ENCODE results near the gene MRPL18.

MRPL18 gene

DNA sequence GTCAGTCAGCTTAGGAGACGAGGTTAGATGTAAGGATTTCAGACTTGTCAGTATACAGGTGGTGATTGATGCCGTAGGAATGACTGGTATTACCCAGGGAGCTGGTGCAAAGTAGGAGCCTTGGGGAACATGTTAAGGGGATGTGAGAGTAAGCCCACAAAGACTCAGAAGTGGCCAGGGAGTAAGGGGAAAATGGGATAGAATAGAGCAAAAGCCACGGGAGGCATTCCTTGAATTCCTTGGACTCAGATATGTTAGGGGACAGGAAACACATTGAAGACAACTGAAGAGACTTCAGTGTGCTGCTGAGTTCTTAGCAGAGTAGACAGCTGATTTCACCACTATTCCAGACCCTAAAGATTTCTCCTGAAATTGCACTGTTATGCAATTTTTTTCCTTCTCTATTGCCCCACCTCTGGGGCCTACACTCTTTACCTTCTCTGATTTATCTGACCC is 29.6 kb upstream of the MRPL18 start:
- Histone ChIP-seq H4K12ac (ENCODE audit: low read depth, low read length) (no peak overlapping the region), H3K79me1 (ENCODE audit: low read length) (peaks cover 20% of the 10 kb centered on the region), H3K14ac (ENCODE audit: low read length) (no peak overlapping the region), H3K36me3 (ENCODE audit: control insufficient read depth in 1 of 2, insufficient read depth in 2 of 2, low read length in 2 of 2) (peaks cover 24 to 38% of the 10 kb centered on the region in 2 experiments), H3K18ac (ENCODE audit: low read length) (no peak overlapping the region), H3K4me1 (ENCODE audit: control insufficient read depth in 1 of 2, insufficient read depth in 2 of 2, low read length in 2 of 2) (peaks cover 18 to 33% of the 10 kb centered on the region in 2 experiments), H3K9ac (ENCODE audit: low read length) (no peak overlapping the region), H3K9me3 (ENCODE audit: insufficient read depth, low read depth, low read length) (no peaks in the 10 kb centered on the region), H2BK120ac (ENCODE audit: insufficient read depth, low read length, poor library complexity) (no peak overlapping the region), H3K4me3 (ENCODE audit: low read depth, low read length) (no peak overlapping the region), H4K8ac (ENCODE audit: low read depth, low read length) (no peak overlapping the region), H2AK5ac (ENCODE audit: low read length) (no peak overlapping the region), H2BK12ac (ENCODE audit: low read length) (no peak overlapping the region), H3K79me2 (ENCODE audit: control insufficient read depth, insufficient read depth, low read length, poor library complexity) (peaks cover 14% of the 10 kb centered on the region), H3K4me2 (ENCODE audit: low read length) (peak overlapping the region; percentile 42), H3K4ac (ENCODE audit: low read depth, low read length) (no peak overlapping the region), H3K27ac (ENCODE audit: low read depth, low read length) (peak overlapping the region; percentile 94), H3K23ac (ENCODE audit: low read length) (no peak overlapping the region), H4K91ac (ENCODE audit: low read depth, low read length) (no peak overlapping the region), H2AFZ (ENCODE audit: insufficient read depth, low read length, poor library complexity) (no peak overlapping the region), H3K27me3 (ENCODE audit: insufficient read depth, low read length) (no peaks in the 10 kb centered on the region), H2BK5ac (ENCODE audit: low read depth, low read length, poor library complexity) (peak overlapping the region; percentile 66)
- no CpG with 5 or more reads among the region's 3 CpGs for WGBS (ENCODE audit: extremely low coverage, insufficient coverage, insufficient read length)
- peak; percentile 66 to 87 for DNase-seq

DNA sequence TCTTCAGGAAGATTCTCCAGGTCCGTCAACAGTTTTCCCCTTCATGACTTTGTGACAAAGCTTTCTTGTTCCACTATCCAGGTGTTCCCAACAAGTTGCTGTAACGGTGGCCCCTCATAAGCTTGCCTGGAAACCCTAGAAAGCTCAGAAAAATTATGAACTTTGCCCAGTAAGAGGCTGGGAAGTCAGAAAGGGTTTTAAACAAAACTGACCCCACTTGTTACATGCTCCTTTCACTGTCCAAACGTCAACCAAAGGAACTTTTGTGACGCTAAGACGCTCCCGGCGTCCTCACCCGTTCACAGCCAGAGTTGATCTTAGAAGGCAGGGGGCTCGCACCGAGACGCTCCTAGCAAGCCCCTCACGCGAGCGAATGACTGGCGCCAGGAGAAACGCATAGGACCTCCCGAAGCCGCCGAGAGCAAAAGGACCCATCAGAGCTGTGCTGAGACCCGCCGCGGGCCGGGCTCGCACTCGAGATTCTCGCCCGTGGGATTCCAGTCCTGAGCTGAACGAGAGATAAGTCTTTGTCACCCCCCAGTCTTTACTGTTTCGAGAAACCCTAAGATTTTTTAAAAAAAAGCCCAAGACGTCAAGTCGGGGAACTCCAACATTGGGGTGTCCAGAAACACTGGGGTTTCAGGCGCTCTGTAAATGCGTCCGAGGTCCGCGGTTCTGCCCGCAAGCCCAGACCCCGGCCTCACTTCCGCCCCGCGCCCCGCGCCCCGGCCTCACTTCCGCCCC is 29.0 kb upstream of the MRPL18 start:
- Histone ChIP-seq H3K18ac (ENCODE audit: low read length) (peak overlapping the region; percentile 92), H3K27me3 (ENCODE audit: insufficient read depth, low read length) (no peaks in the 10 kb centered on the region), H3K4me1 (ENCODE audit: control insufficient read depth in 1 of 2, insufficient read depth in 2 of 2, low read length in 2 of 2) (peaks cover 18 to 33% of the 10 kb centered on the region in 2 experiments), H4K8ac (ENCODE audit: low read depth, low read length) (peak overlapping the region; percentile 92), H3K79me1 (ENCODE audit: low read length) (peaks cover 20% of the 10 kb centered on the region), H3K27ac (ENCODE audit: low read depth, low read length) (peak overlapping the region; percentile 94), H3K9ac (ENCODE audit: low read length) (peak overlapping the region; percentile 23), H4K91ac (ENCODE audit: low read depth, low read length) (peak overlapping the region; percentile 99), H2BK5ac (ENCODE audit: low read depth, low read length, poor library complexity) (peak overlapping the region; percentile 66), H2BK120ac (ENCODE audit: insufficient read depth, low read length, poor library complexity) (peak overlapping the region; percentile 85), H3K4me3 (ENCODE audit: low read depth, low read length) (no peak overlapping the region), H2AFZ (ENCODE audit: insufficient read depth, low read length, poor library complexity) (peak overlapping the region; percentile 50), H3K4ac (ENCODE audit: low read depth, low read length) (peak overlapping the region; percentile 50), H2BK12ac (ENCODE audit: low read length) (no peak overlapping the region), H3K23ac (ENCODE audit: low read length) (no peak overlapping the region), H3K4me2 (ENCODE audit: low read length) (peak overlapping the region; percentile 62), H3K14ac (ENCODE audit: low read length) (peak overlapping the region; percentile 95), H4K12ac (ENCODE audit: low read depth, low read length) (peak overlapping the region; percentile 89), H3K9me3 (ENCODE audit: insufficient read depth, low read depth, low read length) (no peaks in the 10 kb centered on the region), H2AK5ac (ENCODE audit: low read length) (peak overlapping the region; percentile 99), H3K79me2 (ENCODE audit: control insufficient read depth, insufficient read depth, low read length, poor library complexity) (peaks cover 14% of the 10 kb centered on the region), H3K36me3 (ENCODE audit: control insufficient read depth in 1 of 2, insufficient read depth in 2 of 2, low read length in 2 of 2) (peaks cover 25 to 39% of the 10 kb centered on the region in 2 experiments)
- WGBS (ENCODE audit: extremely low coverage, insufficient coverage, insufficient read length), result no CpG with 5 or more reads among the region's 45 CpGs
- peak; percentile 15 to 58 for DNase-seq

DNA sequence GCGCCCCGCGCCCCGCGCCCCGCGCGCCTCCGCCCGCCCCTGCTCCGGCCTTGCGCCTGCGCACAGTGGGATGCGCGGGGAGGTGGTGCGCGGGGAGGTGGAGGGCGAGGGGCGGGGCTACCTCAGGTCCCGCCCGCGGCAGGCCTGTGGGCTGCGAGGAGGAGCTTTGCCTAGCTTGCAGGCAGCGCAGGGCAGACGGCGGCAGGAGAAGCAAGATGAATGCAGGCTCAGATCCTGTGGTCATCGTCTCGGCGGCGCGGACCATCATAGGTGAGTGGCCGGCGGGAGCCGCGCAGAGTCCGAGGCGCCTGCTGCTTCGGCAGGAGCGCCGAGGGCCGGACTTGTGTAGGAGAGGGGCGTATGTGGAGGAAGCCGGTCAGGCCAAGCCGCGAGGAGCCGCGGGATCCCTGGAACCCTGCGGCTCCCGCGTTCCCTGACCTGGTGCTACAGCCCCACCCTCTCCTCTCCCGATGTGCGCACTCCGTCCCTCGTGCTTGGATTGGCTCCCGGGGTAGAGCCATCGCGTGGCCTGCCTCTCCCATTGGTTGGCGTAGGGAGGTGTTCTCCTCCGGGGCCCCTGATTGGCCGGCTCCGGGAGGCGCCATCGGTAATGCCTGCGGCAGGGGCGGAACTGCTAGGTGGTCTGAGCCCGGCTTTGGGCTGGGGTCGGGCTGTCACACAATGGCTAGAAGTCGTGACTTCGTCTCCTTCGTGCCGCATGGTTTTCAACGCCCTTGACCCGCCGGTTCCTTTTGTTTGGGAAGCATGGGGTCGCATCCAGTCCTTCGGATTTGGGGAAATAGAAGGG is 28.2 kb upstream of the MRPL18 start, which contains the start of gene ACAT2:
TSS of gene ACAT2 (plus strand) at position 173 of the 808 bp plus-strand sequence. CDS start at position 216, 43 bp downstream.
- H3K4me3 ChIP-seq (ENCODE audit: low read depth, low read length), result peak within 1 kb of the TSS; percentile 84
- peaks cover 20% of the 10 kb centered on the region for H3K79me1 ChIP-seq (ENCODE audit: low read length)
- H2BK12ac ChIP-seq (ENCODE audit: low read length), result peak within 1 kb of the TSS; percentile 34
- H4K91ac ChIP-seq (ENCODE audit: low read depth, low read length), result peak within 1 kb of the TSS; percentile 99
- H3K4me1 ChIP-seq (ENCODE audit: control insufficient read depth in 1 of 2, insufficient read depth in 2 of 2, low read length in 2 of 2), result peaks cover 18 to 33% of the 10 kb centered on the region in 2 experiments
- H3K27me3 ChIP-seq (ENCODE audit: insufficient read depth, low read length), result no peaks in the 10 kb centered on the region
- peak within 1 kb of the TSS; percentile 91 for H2BK5ac ChIP-seq (ENCODE audit: low read depth, low read length, poor library complexity)
- H4K12ac ChIP-seq (ENCODE audit: low read depth, low read length), result peak within 1 kb of the TSS; percentile 99
- peak within 1 kb of the TSS; percentile 92 for H4K8ac ChIP-seq (ENCODE audit: low read depth, low read length)
- H2BK120ac ChIP-seq (ENCODE audit: insufficient read depth, low read length, poor library complexity), result peak within 1 kb of the TSS; percentile 85
- WGBS (ENCODE audit: extremely low coverage, insufficient coverage, insufficient read length), result no CpG with 5 or more reads among the region's 76 CpGs
- peak within 1 kb of the TSS; percentile 55 for H3K9ac ChIP-seq (ENCODE audit: low read length)
- no peaks in the 10 kb centered on the region for H3K9me3 ChIP-seq (ENCODE audit: insufficient read depth, low read depth, low read length)
- H2AFZ ChIP-seq (ENCODE audit: insufficient read depth, low read length, poor library complexity), result peak within 1 kb of the TSS; percentile 82
- H3K18ac ChIP-seq (ENCODE audit: low read length), result peak within 1 kb of the TSS; percentile 92
- peak; percentile 90 to 94 for DNase-seq
- peaks cover 14% of the 10 kb centered on the region for H3K79me2 ChIP-seq (ENCODE audit: control insufficient read depth, insufficient read depth, low read length, poor library complexity)
- H3K36me3 ChIP-seq (ENCODE audit: control insufficient read depth in 1 of 2, insufficient read depth in 2 of 2, low read length in 2 of 2), result peaks cover 29 to 43% of the 10 kb centered on the region in 2 experiments
- peak within 1 kb of the TSS; percentile 70 for H3K4me2 ChIP-seq (ENCODE audit: low read length)
- peak within 1 kb of the TSS; percentile 95 for H3K14ac ChIP-seq (ENCODE audit: low read length)
- H3K23ac ChIP-seq (ENCODE audit: low read length), result no peak within 1 kb of the TSS
- peak within 1 kb of the TSS; percentile 97 for H3K27ac ChIP-seq (ENCODE audit: low read depth, low read length)
- H3K4ac ChIP-seq (ENCODE audit: low read depth, low read length), result peak within 1 kb of the TSS; percentile 85
- H2AK5ac ChIP-seq (ENCODE audit: low read length), result peak within 1 kb of the TSS; percentile 99

DNA sequence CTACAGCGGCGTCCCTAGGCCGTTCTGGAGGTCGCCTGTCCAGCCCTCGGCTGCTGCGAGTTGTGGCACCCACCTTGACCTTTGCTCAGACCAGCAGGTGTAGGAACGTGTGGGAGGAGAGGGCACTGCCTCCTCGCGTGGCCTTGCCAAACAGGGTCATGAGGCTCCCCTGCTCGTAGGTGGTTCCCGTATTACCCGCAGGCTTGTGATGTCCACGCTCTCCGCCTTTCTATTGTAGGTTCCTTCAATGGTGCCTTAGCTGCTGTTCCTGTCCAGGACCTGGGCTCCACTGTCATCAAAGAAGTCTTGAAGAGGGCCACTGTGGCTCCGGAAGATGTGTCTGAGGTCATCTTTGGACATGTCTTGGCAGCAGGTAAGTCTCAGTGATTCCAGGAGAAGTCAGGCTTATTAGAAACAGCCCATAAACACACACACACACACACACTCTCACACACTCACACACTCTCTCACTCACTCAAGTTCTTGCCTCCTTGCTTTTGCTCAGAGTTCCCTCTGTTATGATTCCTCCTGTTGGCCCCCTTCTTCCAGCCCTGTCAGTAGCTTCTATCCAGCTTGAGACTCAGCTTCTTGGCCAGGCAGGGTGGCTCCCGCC is 27.5 kb upstream of the MRPL18 start:
- Histone ChIP-seq H2AK5ac (ENCODE audit: low read length) (peak overlapping the region; percentile 63), H3K18ac (ENCODE audit: low read length) (peak overlapping the region; percentile 58), H2BK12ac (ENCODE audit: low read length) (peak overlapping the region; percentile 34), H3K4me1 (ENCODE audit: control insufficient read depth in 1 of 2, insufficient read depth in 2 of 2, low read length in 2 of 2) (peaks cover 18 to 33% of the 10 kb centered on the region in 2 experiments), H3K14ac (ENCODE audit: low read length) (peak overlapping the region; percentile 77), H3K79me1 (ENCODE audit: low read length) (peaks cover 20% of the 10 kb centered on the region), H3K9ac (ENCODE audit: low read length) (peak overlapping the region; percentile 55), H4K12ac (ENCODE audit: low read depth, low read length) (peak overlapping the region; percentile 15), H3K4ac (ENCODE audit: low read depth, low read length) (peak overlapping the region; percentile 59), H3K36me3 (ENCODE audit: control insufficient read depth in 1 of 2, insufficient read depth in 2 of 2, low read length in 2 of 2) (peaks cover 28 to 45% of the 10 kb centered on the region in 2 experiments), H3K27ac (ENCODE audit: low read depth, low read length) (peak overlapping the region; percentile 26), H4K91ac (ENCODE audit: low read depth, low read length) (peak overlapping the region; percentile 90), H3K9me3 (ENCODE audit: insufficient read depth, low read depth, low read length) (no peaks in the 10 kb centered on the region), H4K8ac (ENCODE audit: low read depth, low read length) (peak overlapping the region; percentile 33), H2BK120ac (ENCODE audit: insufficient read depth, low read length, poor library complexity) (peak overlapping the region; percentile 65), H3K23ac (ENCODE audit: low read length) (no peak overlapping the region), H2AFZ (ENCODE audit: insufficient read depth, low read length, poor library complexity) (peak overlapping the region; percentile 28), H3K27me3 (ENCODE audit: insufficient read depth, low read length) (no peaks in the 10 kb centered on the region), H2BK5ac (ENCODE audit: low read depth, low read length, poor library complexity) (peak overlapping the region; percentile 70), H3K4me2 (ENCODE audit: low read length) (peak overlapping the region; percentile 70), H3K79me2 (ENCODE audit: control insufficient read depth, insufficient read depth, low read length, poor library complexity) (peaks cover 14% of the 10 kb centered on the region), H3K4me3 (ENCODE audit: low read depth, low read length) (peak overlapping the region; percentile 84)
- no CpG with 5 or more reads among the region's 16 CpGs for WGBS (ENCODE audit: extremely low coverage, insufficient coverage, insufficient read length)
- peak; percentile 46 to 64 for DNase-seq
